GM19238 (cell line): Measurements from ENCODE around the gene TFDP3.

Source experiments
- DNase-seq: peaks from one replicate; pipeline ENCODE4 v3.0.0; 2011; ENCODE audit warnings: low spot score; ENCODE audit not compliant: insufficient read length

Gene TFDP3

GRCh38 chrX:133218329-133218728 lies at the start of gene TFDP3:
Gene TFDP3, minus strand, starts transcription at chrX:133218354. Its CDS starts 95 bp downstream, at chrX:133218259.
- no peak for DNase-seq

GRCh38 chrX:133267621-133268020 lies 49.5 kb upstream of the TFDP3 start:
- no peak for DNase-seq

GRCh38 chrX:133265331-133265730 lies 47.2 kb upstream of the TFDP3 start:
- DNase-seq, result no peak

- DNase-seq, result no peak
Observed at GRCh38 chrX:133258481-133258880, 40.3 kb upstream of the TFDP3 start.

GRCh38 chrX:133254666-133255065 lies 36.5 kb upstream of the TFDP3 start:
- DNase-seq, result no peak

GRCh38 chrX:133251204-133251603 lies 33.0 kb upstream of the TFDP3 start:
- no peak for DNase-seq

- DNase-seq, result no peak
Observed at GRCh38 chrX:133250184-133251100, 32.3 kb upstream of the TFDP3 start.

GRCh38 chrX:133249266-133250058 lies 31.3 kb upstream of the TFDP3 start:
- DNase-seq, result no peak

GRCh38 chrX:133248177-133248576 lies 30.0 kb upstream of the TFDP3 start:
- DNase-seq, result no peak

- DNase-seq, result no peak
Observed at GRCh38 chrX:133246921-133247320, 28.8 kb upstream of the TFDP3 start.

GRCh38 chrX:133235830-133236229 lies 17.7 kb upstream of the TFDP3 start:
- no peak for DNase-seq

GRCh38 chrX:133232331-133232730 lies 14.2 kb upstream of the TFDP3 start:
- no peak for DNase-seq

- no peak for DNase-seq
Observed at GRCh38 chrX:133229361-133229760, 11.2 kb upstream of the TFDP3 start.

- no peak for DNase-seq
Observed at GRCh38 chrX:133215747-133216146, 2.4 kb downstream of the TFDP3 start.

GRCh38 chrX:133215017-133215416 lies 3.1 kb downstream of the TFDP3 start:
- DNase-seq, result no peak

- no peak for DNase-seq
Observed at GRCh38 chrX:133214301-133214700, 3.9 kb downstream of the TFDP3 start.

- DNase-seq, result no peak
Observed at GRCh38 chrX:133213117-133213516, 5.0 kb downstream of the TFDP3 start.

GRCh38 chrX:133207751-133208150 lies 10.4 kb downstream of the TFDP3 start:
- no peak for DNase-seq

GRCh38 chrX:133191739-133192039 lies 26.5 kb downstream of the TFDP3 start:
- DNase-seq, result no peak

GRCh38 chrX:133190877-133191738 lies 27.0 kb downstream of the TFDP3 start:
- no peak for DNase-seq

GRCh38 chrX:133189195-133189594 lies 29.0 kb downstream of the TFDP3 start:
- no peak for DNase-seq

GRCh38 chrX:133188631-133189030 lies 29.5 kb downstream of the TFDP3 start:
- DNase-seq, result no peak
